Loucy (cell line): ENCODE measurements around the gene XG.
"Not testable (repeated sequence)": the region's sequence is repeated elsewhere in the genome, so short reads cannot be mapped to it uniquely, and the experiment has no call there.

Experiments
- H2AFZ ChIP-seq: fragments of 200-600 bp; sonication (generic); 2 replicates; pipeline ENCODE4 v1.6.0; 2016; ENCODE audit warnings: antibody characterized with exemption, mild to moderate bottlenecking, low read length, moderate library complexity
- H3F3A ChIP-seq: fragments of 200-600 bp; 2 replicates; pipeline ENCODE4 v1.6.0; 2016; ENCODE audit warnings: antibody characterized with exemption, low read depth, mild to moderate bottlenecking
- H3K27me3 ChIP-seq: fragments of 200-600 bp; sonication (generic); 2 replicates; pipeline ENCODE4 v1.6.1; 2014; ENCODE audit warnings: low read length, mild to moderate bottlenecking; ENCODE audit not compliant: insufficient read depth, poor library complexity, severe bottlenecking
- H3K36me3 ChIP-seq: fragments of 200-600 bp; sonication (generic); 2 replicates; pipeline ENCODE4 v1.6.1; 2016; ENCODE audit warnings: low read length; ENCODE audit not compliant: insufficient read depth
- H3K4me1 ChIP-seq: fragments of 200-600 bp; sonication (generic); 2 replicates; pipeline ENCODE4 v1.5.1; 2014; ENCODE audit warnings: low read length, mild to moderate bottlenecking; ENCODE audit not compliant: insufficient read depth, poor library complexity, severe bottlenecking
- H3K4me2 ChIP-seq: fragments of 200-600 bp; sonication (generic); 2 replicates; pipeline ENCODE4 v1.6.0; 2014; ENCODE audit warnings: antibody characterized with exemption, low read length, low read depth, mild to moderate bottlenecking; ENCODE audit not compliant: poor library complexity, severe bottlenecking
- H3K4me3 ChIP-seq: fragments of 200-600 bp; sonication (generic); 2 replicates; pipeline ENCODE4 v1.5.1; 2014; ENCODE audit warnings: low read length, mild to moderate bottlenecking, mixed read lengths; ENCODE audit not compliant: poor library complexity, severe bottlenecking
- H3K79me2 ChIP-seq: fragments of 200-600 bp; sonication (generic); 2 replicates; pipeline ENCODE4 v1.6.1; 2014; ENCODE audit warnings: low read length; ENCODE audit not compliant: insufficient read depth
- H3K9ac ChIP-seq: fragments of 200-600 bp; sonication (generic); 2 replicates; pipeline ENCODE4 v1.6.0; 2014; ENCODE audit warnings: mild to moderate bottlenecking, low read depth, low read length, moderate library complexity; ENCODE audit not compliant: poor library complexity, severe bottlenecking
- H3K9me2 ChIP-seq: fragments of 200-600 bp; sonication (generic); replicated peaks from 2 replicates; pipeline ENCODE4 v1.6.1; 2016; ENCODE audit warnings: low read depth, low read length, mixed read lengths
- H3K9me3 ChIP-seq: fragments of 200-600 bp; sonication (generic); 2 replicates; pipeline ENCODE4 v1.6.1; 2014; ENCODE audit warnings: mild to moderate bottlenecking, antibody characterized with exemption, low read length, low read depth; ENCODE audit not compliant: insufficient read depth
- H4K20me1 ChIP-seq: fragments of 200-600 bp; sonication (generic); 2 replicates; pipeline ENCODE4 v1.6.0; 2014; ENCODE audit warnings: antibody characterized with exemption, low read length, mild to moderate bottlenecking; ENCODE audit not compliant: insufficient read depth, poor library complexity, severe bottlenecking
- CTCF ChIP-seq: fragments of 200-600 bp; sonication (generic); conservative IDR thresholded peaks from 2 replicates; pipeline ENCODE4 v1.5.1; 2014; ENCODE audit warnings: mild to moderate bottlenecking, antibody characterized with exemption, low read length
- EZH2phosphoT487 ChIP-seq: fragments of 200-600 bp; IDR thresholded peaks from 2 replicates; pipeline ENCODE4 v1.6.1; 2018; ENCODE audit warnings: antibody characterized with exemption, mild to moderate bottlenecking, moderate library complexity, borderline replicate concordance

The XG gene

GRCh38 chrX:2789569-2789968, 37.7 kb downstream of the XG start:
- TF ChIP-seq CTCF, result no peak
- TF ChIP-seq EZH2phosphoT487, result no peak
- Histone ChIP-seq H3K4me2 (no peak overlapping the region), H3F3A (no peaks in the 10 kb centered on the region), H3K36me3 (no peaks in the 10 kb centered on the region), H3K79me2 (no peaks in the 10 kb centered on the region), H3K9ac (no peak overlapping the region), H2AFZ (no peak overlapping the region), H4K20me1 (no peaks in the 10 kb centered on the region), H3K27me3 (no peaks in the 10 kb centered on the region), H3K4me3 (no peak overlapping the region), H3K9me2 (no peaks in the 10 kb centered on the region), H3K9me3 (no peaks in the 10 kb centered on the region), H3K4me1 (no peaks in the 10 kb centered on the region)

GRCh38 chrX:2793752-2794151, 41.9 kb downstream of the XG start:
- H3K27me3 ChIP-seq, result no peaks in the 10 kb centered on the region
- no peaks in the 10 kb centered on the region for H3K9me2 ChIP-seq
- H3K36me3 ChIP-seq, result no peaks in the 10 kb centered on the region
- no peaks in the 10 kb centered on the region for H4K20me1 ChIP-seq
- H3K9ac ChIP-seq, result no peak overlapping the region
- TF ChIP-seq CTCF, result no peak
- TF ChIP-seq EZH2phosphoT487, result no peak
- no peak overlapping the region for H2AFZ ChIP-seq
- no peaks in the 10 kb centered on the region for H3F3A ChIP-seq
- H3K4me2 ChIP-seq, result no peak overlapping the region
- H3K9me3 ChIP-seq, result no peaks in the 10 kb centered on the region
- H3K4me1 ChIP-seq, result no peaks in the 10 kb centered on the region
- H3K4me3 ChIP-seq, result no peak overlapping the region
- H3K79me2 ChIP-seq, result no peaks in the 10 kb centered on the region

GRCh38 chrX:2794336-2794735, 42.5 kb downstream of the XG start:
- H3K9me2 ChIP-seq, result no peaks in the 10 kb centered on the region
- H3K36me3 ChIP-seq, result no peaks in the 10 kb centered on the region
- H3K4me1 ChIP-seq, result no peaks in the 10 kb centered on the region
- TF ChIP-seq EZH2phosphoT487, result no peak
- TF ChIP-seq CTCF, result no peak
- no peaks in the 10 kb centered on the region for H3K27me3 ChIP-seq
- no peaks in the 10 kb centered on the region for H4K20me1 ChIP-seq
- H3K4me3 ChIP-seq, result no peak overlapping the region
- H3F3A ChIP-seq, result no peaks in the 10 kb centered on the region
- H3K9me3 ChIP-seq, result no peaks in the 10 kb centered on the region
- H3K79me2 ChIP-seq, result no peaks in the 10 kb centered on the region
- H3K9ac ChIP-seq, result no peak overlapping the region
- H3K4me2 ChIP-seq, result no peak overlapping the region
- no peak overlapping the region for H2AFZ ChIP-seq

- H3K27me3 ChIP-seq, H3K79me2 ChIP-seq, H3K36me3 ChIP-seq, H3K9me2 ChIP-seq, H3F3A ChIP-seq, H4K20me1 ChIP-seq, H3K4me1 ChIP-seq, H3K9ac ChIP-seq, H2AFZ ChIP-seq, H3K4me3 ChIP-seq, H3K9me3 ChIP-seq, H3K4me2 ChIP-seq: not testable (repeated sequence)
Measured at GRCh38 chrX:2796808-2797207, 45.0 kb downstream of the XG start.
